GM23248 (cell line): ENCODE measurements around the gene QKI.

Source experiments
- EZH2 ChIP-seq: fragments of 200-600 bp; sonication (generic); IDR thresholded peaks from 2 replicates; pipeline ENCODE4 v1.6.1; 2018; ENCODE audit warnings: antibody characterized with exemption, mild to moderate bottlenecking; ENCODE audit not compliant: insufficient read depth, poor library complexity, severe bottlenecking
- EZH2phosphoT487 ChIP-seq: fragments of 200-600 bp; sonication (generic); IDR thresholded peaks from 2 replicates; pipeline ENCODE4 v1.6.1; 2018; ENCODE audit warnings: antibody characterized with exemption, moderate library complexity, mild to moderate bottlenecking, low read depth; ENCODE audit not compliant: insufficient read depth

DNA sequence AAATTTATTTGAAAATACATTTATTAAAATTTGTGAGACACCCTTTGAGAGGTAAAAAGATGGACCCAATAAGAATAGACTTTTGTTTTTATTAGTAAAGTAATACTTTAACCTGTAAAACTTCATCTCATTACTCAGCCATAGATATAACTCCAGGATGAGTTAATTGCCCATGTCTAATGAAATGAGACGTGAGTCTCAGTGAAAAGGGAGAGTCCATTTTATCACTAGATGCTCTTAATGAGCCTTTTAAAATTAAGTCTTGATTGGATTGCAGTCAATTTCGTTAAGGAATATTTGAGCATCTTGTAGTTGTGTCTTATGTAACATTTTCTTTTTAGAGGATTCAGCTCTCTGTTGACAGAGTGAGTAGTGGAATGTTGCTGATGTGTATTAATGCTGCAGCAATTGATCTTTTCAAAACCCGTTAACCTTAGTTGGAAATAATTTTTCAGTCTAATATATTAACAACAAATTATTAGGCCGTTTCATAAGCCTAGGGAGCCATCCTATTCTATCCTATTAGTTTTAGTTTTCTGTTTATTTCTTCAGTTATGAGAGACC, 77.3 kb downstream of the QKI start:
- no peak for TF ChIP-seq EZH2
- TF ChIP-seq EZH2phosphoT487 = no peak
